Measurements from ENCODE around the gene LAMA3.

LAMA3 gene

DNA sequence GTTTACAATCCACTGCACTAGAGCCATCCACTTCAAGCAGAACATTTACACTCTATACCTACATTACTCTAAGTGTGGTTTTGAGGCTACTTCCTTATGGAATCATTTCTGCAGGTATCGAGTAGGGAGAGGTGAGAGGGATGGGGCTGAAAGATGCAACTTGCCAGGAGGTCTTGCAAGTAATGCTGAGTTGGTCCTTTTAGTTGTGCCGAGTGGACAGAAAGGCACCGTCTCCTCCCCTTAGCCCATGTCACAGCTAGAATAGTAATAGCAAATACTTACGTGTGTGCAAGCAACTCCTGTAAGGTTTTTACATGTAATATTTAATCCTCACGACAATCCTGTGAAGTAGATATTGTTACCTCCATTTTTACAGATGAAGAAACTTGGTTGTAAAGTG, 166.5 kb downstream of the LAMA3 start:
- no peak for DNase-seq

DNA sequence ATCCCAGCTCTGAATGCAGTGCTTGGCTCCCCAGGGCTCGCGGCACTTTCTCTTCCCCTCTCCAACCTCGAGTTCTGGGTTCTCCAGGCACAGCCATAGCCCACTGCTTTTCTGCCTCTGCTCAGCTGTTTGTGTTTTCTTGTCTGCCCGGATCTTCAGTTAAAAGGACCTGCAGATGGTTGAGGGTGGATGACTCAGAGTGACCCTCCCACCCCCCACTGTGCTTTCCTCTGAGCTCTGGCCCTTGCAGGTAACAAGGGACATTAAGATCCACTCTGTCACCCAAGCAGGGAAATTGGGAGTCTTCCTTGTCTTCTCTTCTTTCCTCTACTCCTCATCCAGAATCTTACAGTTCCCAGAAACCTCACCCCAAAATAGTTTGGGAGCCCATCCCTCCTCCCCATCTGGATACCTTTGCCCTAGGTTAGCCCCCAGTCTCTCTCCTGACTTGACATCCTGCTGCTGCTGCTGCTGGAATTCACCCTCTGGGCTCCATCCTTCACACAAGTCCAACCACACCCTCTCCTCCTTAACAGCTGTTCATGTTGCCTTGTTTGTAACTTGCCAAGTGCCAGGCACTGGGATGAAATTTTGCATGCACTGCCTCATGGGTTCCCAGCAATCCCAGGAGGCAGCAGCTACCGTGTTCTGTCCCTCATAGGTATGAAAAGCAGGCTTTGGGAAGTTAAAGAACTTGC, 167.4 kb downstream of the LAMA3 start:
- no peak for DNase-seq

DNA sequence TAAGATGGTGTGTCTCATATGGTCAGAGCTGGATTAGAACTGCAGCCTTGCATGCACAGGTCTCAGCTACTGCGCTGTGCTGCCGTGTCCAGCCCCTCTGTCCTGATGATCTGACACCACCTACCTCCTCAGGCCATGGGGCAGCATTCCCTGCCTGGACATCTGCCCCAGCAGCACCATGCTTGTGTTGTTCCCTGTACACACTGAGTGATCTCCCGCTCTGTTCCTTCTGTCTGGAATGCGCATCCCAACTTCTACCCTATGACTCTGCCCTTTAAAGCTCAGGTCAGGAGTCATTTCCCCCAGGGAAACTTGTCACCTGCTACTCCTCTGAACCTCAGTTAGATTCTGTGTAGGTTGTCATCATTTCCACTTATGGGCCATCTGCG, 167.9 kb downstream of the LAMA3 start:
- DNase-seq = no peak

DNA sequence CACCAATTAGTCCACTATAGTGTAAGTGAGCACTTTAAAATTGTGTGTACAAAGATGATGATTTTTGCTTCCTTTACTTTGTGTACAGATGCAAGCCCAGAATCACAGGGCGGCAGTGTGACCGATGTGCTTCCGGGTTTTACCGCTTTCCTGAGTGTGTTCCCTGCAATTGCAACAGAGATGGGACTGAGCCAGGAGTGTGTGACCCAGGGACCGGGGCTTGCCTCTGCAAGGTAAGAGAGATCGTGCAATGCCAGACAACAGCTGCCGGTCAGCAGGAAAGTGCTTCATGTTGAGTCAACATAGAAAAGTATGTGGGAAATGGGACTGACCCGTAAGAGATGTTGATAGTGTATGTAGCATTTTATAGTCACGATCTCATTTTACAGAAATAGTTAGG, 168.5 kb downstream of the LAMA3 start:
- DNase-seq = no peak

DNA sequence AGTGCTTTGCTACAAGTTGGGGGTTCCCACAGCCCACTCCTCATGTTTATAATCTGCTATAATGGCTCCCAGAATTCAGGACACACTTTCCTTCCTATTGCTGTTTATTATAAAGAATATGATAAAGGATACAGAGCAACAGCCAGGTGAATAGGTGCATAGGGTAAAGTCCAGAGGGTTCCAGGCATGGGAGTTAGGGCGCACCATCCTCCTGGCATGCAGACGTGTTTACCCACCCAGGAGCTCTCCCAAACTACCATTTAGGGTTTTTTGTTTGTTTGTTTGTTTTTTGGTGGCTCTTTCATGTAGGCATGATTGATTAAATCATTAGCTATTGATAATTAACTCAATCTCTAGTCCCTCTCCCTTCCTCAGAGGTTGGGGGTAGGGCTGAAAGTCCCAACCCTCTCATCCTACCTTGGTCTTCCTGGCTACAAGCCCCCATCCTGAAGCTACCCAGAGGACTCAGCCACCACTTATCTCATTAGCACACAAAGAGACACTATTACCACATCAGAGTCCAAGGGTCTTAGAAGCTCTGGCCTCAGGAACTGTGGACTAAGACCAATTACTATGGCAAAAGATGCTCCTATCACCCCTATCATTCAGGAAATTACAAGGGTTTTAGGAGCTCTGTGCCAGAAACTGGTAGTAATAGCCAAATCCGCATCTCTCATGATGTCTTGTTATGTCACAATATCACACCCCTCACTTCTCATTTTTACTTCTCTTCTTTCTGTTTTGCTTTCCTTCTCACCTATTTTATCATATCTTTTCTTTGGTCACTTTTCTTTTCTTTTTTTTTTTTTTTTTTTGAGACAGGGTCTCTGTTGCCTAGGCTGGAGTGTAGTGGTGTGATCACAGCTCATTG, 170.4 kb downstream of the LAMA3 start:
- DNase-seq = no peak

DNA sequence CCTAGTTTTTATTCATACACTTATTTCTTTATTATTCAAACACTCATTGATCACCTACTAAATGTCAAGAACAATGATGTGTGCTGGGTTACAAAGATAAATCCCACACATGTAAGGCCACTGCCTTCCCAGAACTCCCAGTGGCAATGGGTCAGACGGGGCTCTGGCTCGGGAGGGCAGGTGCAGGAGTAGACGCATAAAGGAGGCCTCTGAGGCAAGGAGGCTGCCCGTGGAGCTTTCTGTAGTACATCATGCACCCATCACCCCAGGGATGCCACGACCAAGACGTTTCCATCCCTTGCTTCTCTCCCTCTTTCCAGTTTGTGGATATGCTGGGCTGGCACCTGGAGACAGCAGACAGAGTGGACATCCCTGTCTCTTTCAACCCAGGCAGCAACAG, 172.1 kb downstream of the LAMA3 start:
- no peak for DNase-seq

DNA sequence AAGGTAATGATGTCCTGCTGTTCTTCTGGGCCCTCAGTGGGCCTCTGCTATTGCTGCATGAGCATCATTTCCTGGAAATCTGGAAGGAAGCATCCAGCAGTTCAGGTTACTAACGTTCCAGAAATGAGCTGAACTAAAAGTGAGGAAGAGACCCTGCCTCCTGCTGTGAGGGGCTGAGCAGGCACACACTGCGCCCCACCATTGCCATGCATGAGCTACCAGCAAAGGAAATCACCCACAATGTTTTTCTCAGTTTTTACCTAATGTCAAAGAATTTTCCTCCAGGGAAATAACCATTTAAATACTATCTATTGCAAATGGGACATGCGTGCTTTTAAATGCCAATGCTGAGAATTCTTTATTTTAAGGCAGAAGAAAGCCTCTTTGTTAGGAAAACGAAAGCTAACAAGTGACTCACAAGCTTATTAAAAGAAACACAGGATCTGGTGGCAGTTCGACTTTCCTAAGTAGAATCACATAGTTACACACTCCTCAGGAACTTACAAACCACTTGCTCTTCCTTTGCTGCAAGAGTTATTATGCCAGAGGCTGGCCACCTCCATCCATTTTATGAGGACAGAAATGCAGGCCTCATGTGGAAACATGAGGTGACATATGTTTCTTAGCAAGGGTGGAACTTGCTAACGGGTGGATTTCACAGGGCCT, 172.7 kb downstream of the LAMA3 start:
- DNase-seq = no peak

DNA sequence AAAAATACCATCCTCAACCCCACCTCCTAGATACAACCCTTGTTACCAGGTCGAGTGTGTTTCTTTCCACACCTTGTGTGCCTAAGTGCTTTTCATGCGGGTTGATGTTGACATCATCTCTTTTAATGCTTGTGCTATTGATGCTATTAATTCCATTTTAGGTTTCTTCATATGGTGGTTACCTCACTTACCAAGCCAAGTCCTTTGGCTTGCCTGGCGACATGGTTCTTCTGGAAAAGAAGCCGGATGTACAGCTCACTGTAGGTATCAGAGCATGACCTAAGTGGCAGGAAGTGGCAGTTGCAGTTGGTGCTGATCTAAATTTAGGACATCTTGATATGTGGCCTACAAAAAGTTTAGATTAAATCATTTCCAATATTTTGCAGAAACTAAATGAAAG, 175.4 kb downstream of the LAMA3 start:
- DNase-seq = no peak

DNA sequence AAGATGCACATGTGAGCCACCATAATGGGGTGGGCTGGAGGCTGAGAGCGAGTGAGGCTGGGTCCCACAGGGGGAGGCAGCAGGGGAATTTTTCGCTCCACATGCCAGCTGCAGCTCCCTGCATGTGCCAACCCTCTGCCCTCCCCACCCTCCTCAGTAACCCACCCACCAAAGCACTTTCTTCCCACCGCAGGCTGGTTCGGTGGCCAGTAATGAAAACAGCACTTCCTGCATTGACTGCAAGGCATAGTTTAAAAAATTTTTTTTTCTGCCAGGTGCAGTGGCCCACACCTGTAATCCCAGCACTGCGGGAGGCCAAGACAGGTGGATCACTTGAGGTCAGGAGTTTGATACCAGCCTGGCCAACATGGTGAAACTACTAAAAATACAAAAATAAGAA, 177.8 kb downstream of the LAMA3 start:
- DNase-seq = no peak

DNA sequence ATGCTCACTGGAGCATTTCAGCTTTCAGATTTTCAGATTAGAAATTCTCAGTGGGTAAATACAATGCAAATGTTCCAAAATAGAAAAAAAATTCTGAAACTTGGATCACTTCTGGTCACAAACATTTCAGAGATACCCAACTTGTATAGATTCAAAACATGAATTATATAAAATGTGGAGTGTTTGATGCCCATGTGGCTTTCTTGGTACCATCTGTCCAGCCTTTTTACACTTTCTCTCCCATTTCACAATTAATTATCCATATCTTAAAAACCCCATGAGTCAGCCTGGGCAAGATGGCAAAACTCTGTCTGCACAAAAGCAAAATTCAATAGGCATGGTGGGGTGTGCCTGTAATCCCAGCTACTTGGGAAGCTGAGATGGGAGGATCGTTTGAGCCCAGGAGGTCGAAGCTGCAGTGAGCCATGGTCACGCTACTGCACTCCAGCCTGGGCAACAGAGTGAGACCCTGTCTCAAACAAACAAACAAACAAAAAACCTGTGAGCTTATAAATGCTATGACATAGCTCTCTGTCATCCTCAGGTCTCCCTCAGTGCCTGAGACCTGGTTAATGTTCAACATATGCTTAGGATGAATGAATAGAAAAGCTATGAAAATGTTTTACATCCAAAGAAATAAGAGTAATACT, 179.0 kb downstream of the LAMA3 start:
- no peak for DNase-seq

DNA sequence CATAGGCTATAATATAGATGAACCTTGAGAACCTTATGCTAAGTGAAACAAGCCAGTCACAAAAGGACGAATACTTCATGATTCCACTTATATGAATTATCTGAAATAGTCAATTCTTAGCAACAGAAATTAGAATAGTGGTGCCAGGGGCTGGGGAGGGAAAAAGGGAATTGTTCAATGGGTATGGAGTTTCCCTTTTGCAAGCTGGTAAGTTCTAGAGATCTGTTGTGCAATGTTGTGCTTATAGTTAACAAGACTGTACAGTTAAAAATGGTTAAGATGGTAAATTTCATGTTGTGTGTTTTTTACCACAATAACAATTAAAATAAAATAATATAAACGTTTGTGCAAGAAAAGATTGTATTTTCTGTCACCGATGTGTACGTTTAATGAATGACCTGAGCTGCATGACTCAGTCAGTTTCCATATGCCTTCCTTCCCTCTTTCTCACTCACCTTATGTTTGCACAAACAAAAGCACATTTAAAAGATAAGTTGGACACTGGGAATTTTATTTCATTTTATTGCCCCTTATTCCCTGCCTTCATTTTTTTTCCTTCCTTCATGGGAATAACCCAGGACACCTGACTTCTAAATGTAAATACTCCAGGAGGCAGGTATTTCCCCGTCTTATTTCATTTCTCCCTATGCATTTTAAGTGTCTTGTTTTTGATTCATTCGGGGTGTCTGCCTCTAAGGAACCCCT, 181.6 kb downstream of the LAMA3 start:
- DNase-seq = no peak

DNA sequence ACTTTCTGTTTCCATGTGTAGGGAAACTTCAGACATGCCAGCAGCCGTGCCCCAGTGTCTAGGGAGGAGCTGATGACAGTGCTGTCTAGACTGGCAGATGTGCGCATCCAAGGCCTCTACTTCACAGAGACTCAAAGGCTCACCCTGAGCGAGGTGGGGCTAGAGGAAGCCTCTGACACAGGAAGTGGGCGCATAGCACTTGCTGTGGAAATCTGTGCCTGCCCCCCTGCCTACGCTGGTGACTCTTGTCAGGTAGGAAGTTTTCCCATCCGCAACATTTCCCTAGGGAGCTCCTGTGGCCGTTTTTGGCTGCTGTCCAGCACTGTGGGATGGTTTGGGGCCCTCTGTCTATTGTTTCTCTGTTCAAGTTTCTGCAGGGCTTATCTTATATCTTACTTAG, 182.2 kb downstream of the LAMA3 start:
- DNase-seq = no peak

DNA sequence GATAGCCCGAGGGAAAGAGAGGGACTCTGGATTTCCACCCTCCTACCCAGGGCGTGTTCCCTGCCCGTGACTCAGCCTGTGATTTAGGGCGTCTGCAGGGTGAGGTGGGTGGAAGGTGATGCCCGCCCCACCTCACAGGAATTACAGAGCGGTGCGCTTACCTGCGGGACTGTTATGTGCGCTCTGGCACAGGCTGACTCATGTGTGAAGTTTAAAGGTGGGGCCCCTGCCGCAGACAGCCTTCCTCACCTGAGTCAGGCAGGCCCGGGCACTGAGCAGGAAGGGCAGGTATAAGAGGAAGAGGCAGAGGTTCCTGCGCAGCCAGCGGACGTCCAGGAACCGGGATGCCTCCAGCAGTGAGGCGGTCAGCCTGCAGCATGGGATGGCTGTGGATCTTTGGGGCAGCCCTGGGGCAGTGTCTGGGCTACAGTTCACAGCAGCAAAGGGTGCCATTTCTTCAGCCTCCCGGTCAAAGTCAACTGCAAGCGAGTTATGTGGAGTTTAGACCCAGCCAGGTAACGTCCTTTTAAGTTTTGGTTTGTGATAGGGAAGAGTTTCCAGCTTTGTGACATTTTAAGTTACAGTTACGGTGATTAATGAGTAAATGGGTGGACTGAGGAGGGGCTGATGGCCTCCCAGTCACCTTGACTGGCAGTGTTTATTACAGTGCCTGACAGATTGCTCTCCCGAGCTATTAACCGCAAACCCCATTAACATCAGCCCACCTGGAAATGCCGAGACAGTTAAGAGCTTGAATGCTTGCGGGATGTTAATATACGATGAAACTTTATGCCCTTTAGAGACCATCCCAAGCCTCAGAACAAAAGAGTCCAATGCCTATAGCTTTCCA, 183.7 kb downstream of the LAMA3 start:
- DNase-seq = no peak

DNA sequence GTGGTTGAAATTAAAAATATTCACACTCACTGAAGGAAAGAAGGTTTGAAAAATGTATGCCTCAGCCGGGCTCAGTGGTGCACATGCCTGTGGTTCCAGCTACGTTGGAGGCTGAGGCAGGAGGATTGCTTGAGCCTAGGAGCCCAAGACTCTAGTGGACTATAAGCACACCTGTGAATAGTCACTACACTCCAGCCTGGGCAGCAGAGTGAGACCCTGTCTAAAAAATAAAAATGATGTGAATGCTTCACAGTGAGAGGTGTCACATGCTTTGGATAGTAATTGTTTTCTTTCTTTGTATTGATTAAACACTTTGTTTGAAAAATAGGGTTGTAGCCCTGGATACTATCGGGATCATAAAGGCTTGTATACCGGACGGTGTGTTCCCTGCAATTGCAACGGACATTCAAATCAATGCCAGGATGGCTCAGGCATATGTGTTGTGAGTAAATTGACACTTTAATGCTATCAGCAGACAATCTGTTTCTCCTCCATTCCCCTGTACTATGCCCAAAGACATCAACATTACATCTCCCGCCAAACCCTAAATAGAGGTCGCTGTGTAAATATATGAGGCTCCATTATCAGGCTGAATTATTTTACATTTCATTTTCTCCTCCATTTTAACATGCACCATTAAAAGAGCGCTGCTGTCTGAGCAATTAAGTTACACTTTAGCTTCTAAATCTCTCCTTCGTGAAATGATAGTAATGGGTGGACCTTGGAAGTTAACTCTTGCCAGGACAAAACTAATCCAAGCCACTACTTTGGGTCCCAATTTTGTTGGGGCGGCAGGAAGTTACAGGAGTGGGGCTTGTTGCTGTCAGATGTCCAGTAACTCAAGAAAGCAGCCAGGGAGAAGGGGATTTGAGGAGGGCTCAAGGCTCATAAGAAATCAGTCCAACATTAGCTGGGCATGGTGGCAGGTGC, 187.0 kb downstream of the LAMA3 start:
- DNase-seq = no peak

DNA sequence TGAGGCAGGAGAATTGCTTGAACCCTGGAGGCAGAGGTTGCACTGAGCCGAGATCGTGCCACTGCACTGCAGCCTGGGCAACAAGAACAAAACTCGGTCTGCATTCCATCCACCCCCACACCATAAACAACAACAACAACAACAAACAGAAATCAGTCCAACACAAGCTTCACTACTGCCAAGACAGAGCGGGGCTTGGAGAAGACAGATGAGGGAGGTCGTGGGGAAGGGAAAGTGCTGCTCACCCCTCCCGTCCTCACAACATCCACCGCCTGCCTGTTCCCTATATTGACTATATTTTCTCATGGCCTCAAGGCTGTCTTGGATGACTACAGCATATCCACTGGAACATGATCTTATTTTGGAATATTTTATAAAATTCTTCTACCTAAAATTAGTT, 187.7 kb downstream of the LAMA3 start:
- no peak for DNase-seq

DNA sequence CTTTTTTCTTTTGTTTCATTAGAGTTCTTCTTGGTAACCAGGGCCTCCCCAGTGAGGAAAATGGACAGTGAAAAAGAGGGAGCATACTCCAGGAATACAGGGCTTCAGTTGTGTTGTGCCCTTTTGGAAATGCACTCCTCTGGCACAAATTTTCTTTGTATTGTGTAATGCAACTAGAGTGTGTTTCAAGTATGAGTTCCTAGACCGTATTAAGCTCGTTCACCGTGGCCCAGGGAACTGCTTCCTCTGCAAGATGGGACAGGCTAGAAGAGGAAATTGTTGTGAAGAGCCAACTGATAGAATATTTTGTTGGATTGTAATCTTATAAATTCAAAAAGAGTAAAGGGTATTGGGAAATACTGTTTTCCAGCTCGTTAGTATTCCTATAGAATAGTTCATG, 188.1 kb downstream of the LAMA3 start:
- DNase-seq = no peak

DNA sequence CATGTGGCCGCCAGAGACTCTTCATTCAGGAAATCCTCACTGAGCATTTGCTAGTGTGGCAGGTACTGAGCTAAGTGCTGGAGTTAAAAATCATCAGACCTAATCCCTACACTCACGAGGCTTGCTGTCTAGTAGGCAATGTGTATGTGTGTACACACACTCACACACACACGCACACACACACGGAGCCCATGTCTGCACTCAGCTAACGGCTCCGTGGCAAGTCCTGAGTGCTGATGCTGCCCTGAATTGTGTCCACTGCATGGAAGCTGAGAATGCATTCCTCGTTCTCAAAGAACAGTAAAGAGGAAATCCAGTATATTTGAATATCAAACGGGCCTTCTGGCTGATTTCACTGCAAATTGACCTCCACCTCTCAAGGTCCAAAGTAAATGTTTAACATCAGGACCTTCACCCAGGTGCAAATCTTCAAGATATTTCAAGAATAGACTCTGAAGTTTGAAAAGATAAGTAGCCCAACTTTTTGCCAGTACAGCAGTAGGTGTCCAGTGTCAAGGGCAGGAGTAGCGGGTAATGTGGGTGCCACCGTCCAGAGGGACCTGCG, 189.2 kb downstream of the LAMA3 start:
- DNase-seq = no peak

DNA sequence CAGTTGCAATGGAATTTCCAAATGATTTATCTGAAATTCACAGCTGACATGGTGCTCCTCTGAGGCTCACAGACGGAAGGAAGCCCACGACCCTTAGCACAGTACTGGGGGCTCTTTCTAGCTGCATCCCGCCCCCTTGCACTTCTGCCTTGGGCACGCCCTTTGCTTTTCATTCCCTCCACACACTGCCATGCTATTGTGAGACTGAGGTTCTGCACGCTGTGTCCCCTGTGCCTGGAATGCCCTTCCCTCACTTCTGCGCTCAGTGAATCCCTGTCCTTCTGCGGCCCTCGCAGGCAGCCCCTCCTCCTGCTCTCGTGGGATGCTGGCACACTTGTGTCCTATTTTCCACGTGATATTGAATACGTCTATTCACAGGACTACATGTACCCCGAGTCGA, 189.9 kb downstream of the LAMA3 start:
- DNase-seq = no peak

DNA sequence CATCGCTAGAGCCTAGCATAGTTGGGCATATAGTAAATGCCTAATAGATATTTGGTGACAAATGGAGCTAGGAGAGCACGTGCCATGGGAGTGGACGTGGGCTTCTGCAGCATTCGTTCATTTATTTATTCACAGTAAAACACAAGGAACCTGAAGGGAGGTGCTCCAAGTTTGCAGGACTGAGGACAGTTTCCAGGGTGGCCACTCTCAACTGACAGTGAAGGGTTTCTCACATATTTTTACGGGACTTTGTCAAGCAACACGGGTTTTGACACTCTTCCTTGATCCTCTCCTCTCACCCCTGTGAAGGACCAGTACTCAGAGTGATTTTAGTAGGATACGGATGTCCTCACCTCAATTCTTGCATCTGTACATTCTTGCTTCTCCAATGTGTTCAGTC, 190.3 kb downstream of the LAMA3 start:
- no peak for DNase-seq

DNA sequence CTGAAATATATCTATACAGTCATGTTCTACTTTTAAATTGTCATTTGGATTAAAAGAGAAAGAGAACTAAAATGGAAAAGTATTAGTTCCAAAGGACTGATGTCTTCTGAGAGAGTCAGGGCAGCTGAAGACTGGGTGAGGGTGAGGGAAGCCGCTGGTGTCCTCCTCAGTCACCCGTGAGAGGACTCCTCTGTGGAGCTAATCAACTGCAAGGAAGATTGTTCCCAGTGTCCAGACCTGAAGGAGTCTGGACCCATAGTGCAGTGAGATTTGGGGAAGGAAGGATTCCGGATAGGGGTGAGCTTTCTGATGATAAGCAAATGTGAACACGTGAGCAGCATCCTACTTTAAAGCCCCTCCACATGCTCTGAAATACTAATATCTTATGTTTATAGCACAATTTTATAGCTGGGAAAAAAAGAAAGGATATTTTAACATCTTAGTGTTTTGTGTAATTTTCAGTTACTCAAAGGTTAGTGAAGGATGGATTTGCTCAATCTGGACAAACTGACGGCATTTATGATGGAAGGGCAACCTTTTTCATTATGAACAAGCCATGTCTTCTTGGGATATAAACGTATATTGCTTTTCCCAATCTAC, 190.8 kb downstream of the LAMA3 start:
- no peak for DNase-seq
